Dendritic cell treated with granulocyte-macrophage colony-stimulating factor and Interleukin-4, amounts not matched to agents 40 ng/mL and 50 ng/mL, for 4 days (primary cell): ENCODE measurements around the gene PCDHA12.
"Not testable (repeated sequence)": the region's sequence is repeated elsewhere in the genome, so short reads cannot be mapped to it uniquely, and the experiment has no call there.

Source experiments
- H3K27ac Mint-ChIP-seq: one replicate; pipeline ENCODE4 v1.8.0; 2022; ENCODE audit warnings: mild to moderate bottlenecking, mixed read lengths
- H3K27me3 Mint-ChIP-seq: one replicate; pipeline ENCODE4 v1.8.0; 2022; ENCODE audit warnings: mild to moderate bottlenecking, mixed read lengths
- H3K36me3 Mint-ChIP-seq: one replicate; pipeline ENCODE4 v1.8.0; 2022; ENCODE audit warnings: low read depth, mixed read lengths
- H3K4me1 Mint-ChIP-seq: one replicate; pipeline ENCODE4 v1.8.0; 2022; ENCODE audit warnings: low read depth, mixed read lengths
- H3K4me3 Mint-ChIP-seq: one replicate; pipeline ENCODE4 v1.8.0; 2022; ENCODE audit warnings: mild to moderate bottlenecking, moderate library complexity, mixed read lengths
- H3K9me3 Mint-ChIP-seq: one replicate; pipeline ENCODE4 v1.8.0; 2022; ENCODE audit warnings: mixed read lengths
- intact Hi-C: fragments of 100-400 bp; cut with micrococcal nuclease; formaldehyde crosslinking; loops from one replicate; pipeline ENCODE4 v1.15.0; 2022

PCDHA12 gene

DNA sequence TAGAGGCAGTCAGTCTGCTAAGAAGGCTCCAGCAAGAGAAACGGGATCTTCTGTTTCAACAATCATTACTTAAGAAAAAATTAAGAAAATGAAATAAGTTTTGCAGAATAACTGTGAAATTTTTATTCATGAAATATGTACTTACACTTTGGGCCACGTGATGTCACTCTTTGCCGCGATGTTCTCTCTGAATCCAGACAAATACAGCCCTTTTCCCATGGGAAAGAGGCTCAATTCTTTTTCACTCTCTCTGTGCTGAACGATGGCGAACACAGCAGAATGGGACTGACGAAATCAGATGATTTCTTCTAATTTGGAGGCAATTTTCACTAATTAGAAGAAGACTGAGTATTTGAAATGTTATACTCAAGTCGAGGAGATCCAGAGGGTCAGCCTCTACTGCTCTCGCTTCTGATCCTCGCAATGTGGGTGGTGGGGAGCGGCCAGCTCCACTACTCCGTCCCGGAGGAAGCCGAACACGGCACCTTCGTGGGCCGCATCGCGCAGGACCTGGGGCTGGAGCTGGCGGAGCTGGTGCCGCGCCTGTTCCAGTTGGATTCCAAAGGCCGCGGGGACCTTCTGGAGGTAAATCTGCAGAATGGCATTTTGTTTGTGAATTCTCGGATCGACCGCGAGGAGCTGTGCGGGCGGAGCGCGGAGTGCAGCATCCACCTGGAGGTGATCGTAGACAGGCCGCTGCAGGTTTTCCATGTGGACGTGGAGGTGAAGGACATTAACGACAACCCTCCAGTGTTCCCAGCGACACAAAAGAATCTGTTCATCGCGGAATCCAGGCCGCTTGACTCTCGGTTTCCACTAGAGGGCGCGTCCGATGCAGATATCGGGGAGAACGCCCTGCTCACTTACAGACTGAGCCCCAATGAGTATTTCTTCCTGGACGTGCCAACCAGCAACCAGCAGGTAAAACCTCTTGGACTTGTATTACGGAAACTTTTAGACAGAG is 26.7 kb upstream of the PCDHA12 start, which contains the start of gene PCDHA9:
Gene PCDHA9, plus strand, starts transcription at position 244 of the 964 bp plus-strand sequence. Its CDS starts 114 bp downstream, at position 358.
- H3K4me1 Mint-ChIP-seq, H3K4me3 Mint-ChIP-seq, H3K36me3 Mint-ChIP-seq, intact Hi-C loops, H3K27ac Mint-ChIP-seq: not testable (repeated sequence)
- H3K27me3 Mint-ChIP-seq = peaks cover 15% of the 10 kb centered on the region
- peaks cover 30% of the 10 kb centered on the region for H3K9me3 Mint-ChIP-seq

DNA sequence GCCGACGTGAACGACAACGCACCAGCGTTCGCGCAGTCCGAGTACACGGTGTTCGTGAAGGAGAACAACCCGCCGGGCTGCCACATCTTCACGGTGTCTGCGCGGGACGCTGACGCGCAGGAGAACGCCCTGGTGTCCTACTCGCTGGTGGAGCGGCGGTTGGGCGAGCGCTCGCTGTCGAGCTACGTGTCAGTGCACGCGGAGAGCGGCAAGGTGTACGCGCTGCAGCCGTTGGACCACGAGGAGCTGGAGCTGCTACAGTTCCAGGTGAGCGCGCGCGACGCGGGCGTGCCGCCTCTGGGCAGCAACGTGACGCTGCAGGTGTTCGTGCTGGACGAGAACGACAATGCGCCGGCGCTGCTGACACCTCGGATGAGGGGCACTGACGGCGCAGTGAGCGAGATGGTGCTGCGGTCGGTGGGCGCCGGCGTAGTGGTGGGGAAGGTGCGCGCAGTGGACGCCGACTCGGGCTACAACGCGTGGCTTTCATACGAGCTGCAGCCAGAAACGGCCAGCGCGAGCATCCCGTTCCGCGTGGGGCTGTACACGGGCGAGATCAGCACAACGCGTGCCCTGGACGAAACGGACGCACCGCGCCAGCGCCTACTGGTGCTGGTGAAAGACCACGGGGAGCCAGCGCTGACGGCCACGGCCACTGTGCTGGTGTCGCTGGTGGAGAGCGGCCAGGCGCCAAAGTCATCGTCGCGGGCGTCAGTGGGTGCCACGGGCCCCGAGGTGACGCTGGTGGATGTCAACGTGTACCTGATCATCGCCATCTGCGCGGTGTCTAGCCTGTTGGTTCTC is 25.1 kb upstream of the PCDHA12 start:
- Mint-ChIP-seq H3K9me3 (peaks cover 30% of the 10 kb centered on the region), H3K27me3 (peaks cover 15% of the 10 kb centered on the region)
- H3K36me3 Mint-ChIP-seq, H3K4me3 Mint-ChIP-seq, intact Hi-C loops, H3K27ac Mint-ChIP-seq, H3K4me1 Mint-ChIP-seq: not testable (repeated sequence)

DNA sequence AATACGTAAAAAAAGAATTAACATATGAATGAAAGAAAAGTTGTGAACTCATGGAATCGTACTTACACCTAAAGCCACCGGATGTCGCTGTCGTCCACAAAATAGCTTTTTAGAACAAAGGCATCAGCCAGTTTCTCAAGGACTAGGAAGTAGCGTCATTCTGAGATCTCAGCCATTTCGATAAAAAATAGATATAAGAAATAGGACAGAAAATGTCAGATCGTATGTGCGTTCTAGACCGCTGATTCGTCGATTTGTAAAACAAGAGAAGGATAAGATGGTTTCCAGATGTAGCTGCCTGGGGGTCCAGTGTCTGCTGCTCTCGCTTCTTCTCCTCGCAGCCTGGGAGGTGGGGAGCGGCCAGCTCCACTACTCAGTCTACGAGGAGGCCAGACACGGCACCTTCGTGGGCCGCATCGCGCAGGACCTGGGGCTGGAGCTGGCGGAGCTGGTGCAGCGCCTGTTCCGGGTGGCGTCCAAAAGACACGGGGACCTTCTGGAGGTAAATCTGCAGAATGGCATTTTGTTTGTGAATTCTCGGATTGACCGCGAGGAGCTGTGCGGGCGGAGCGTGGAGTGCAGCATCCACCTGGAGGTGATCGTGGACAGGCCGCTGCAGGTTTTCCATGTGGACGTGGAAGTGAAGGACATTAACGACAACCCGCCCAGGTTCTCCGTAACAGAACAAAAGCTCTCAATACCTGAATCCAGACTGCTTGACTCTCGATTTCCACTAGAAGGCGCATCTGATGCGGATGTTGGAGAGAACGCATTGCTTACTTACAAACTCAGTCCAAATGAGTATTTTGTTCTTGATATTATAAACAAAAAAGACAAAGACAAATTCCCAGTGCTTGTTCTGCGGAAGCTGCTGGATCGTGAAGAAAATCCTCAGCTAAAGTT is 19.1 kb upstream of the PCDHA12 start, which contains the start of gene PCDHA10:
Gene PCDHA10, plus strand, starts transcription at position 126 of the 903 bp plus-strand sequence. Its CDS starts 152 bp downstream, at position 278.
- intact Hi-C loops = no loop called here
- Mint-ChIP-seq H3K27ac (no peak within 1 kb of the TSS), H3K4me3 (no peak within 1 kb of the TSS), H3K4me1 (no peaks in the 10 kb centered on the region), H3K9me3 (peaks cover 41% of the 10 kb centered on the region), H3K36me3 (no peaks in the 10 kb centered on the region), H3K27me3 (peaks cover 22% of the 10 kb centered on the region)

DNA sequence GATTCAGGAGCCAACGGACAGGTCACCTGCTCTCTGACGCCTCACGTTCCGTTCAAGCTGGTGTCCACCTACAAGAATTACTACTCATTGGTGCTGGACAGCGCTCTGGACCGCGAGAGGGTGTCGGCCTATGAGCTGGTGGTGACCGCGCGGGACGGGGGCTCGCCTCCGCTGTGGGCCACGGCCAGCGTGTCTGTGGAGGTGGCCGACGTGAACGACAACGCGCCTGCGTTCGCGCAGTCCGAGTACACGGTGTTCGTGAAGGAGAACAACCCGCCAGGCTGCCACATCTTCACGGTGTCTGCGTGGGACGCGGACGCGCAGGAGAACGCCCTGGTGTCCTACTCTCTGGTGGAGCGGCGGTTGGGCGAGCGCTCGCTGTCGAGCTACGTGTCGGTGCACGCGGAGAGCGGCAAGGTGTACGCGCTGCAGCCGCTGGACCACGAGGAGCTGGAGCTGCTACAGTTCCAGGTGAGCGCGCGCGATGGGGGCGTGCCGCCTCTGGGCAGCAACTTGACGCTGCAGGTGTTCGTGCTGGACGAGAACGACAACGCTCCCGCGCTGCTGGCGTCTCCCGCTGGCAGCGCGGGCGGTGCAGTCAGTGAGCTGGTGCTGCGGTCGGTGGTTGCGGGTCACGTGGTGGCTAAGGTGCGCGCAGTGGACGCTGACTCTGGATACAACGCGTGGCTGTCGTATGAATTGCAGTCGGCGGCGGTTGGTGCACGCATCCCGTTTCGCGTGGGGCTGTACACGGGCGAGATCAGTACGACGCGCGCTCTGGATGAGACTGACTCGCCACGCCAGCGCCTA is 17.7 kb upstream of the PCDHA12 start:
- H3K27me3 Mint-ChIP-seq = peaks cover 24% of the 10 kb centered on the region
- H3K4me3 Mint-ChIP-seq = no peak overlapping the region
- intact Hi-C loops = no loop called here

DNA sequence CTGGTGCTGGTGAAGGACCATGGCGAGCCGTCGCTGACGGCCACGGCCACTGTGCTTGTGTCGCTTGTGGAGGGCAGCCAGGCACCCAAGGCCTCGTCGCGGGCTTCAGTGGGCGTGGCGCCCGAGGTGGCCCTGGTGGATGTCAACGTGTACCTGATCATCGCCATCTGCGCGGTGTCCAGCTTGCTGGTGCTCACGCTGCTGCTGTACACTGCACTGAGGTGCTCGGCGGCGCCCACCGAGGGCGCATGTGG is 17.2 kb upstream of the PCDHA12 start:
- Mint-ChIP-seq H3K27ac (no peak overlapping the region), H3K4me1 (no peaks in the 10 kb centered on the region), H3K36me3 (no peaks in the 10 kb centered on the region), H3K4me3 (no peak overlapping the region), H3K27me3 (peaks cover 27% of the 10 kb centered on the region), H3K9me3 (peaks cover 60% of the 10 kb centered on the region)
- intact Hi-C loops = no loop called here

More for the DNA sequence above, 17.7 kb upstream of the PCDHA12 start:
- Mint-ChIP-seq H3K27ac (no peak overlapping the region), H3K36me3 (no peaks in the 10 kb centered on the region), H3K9me3 (peaks cover 54% of the 10 kb centered on the region), H3K4me1 (no peaks in the 10 kb centered on the region)

DNA sequence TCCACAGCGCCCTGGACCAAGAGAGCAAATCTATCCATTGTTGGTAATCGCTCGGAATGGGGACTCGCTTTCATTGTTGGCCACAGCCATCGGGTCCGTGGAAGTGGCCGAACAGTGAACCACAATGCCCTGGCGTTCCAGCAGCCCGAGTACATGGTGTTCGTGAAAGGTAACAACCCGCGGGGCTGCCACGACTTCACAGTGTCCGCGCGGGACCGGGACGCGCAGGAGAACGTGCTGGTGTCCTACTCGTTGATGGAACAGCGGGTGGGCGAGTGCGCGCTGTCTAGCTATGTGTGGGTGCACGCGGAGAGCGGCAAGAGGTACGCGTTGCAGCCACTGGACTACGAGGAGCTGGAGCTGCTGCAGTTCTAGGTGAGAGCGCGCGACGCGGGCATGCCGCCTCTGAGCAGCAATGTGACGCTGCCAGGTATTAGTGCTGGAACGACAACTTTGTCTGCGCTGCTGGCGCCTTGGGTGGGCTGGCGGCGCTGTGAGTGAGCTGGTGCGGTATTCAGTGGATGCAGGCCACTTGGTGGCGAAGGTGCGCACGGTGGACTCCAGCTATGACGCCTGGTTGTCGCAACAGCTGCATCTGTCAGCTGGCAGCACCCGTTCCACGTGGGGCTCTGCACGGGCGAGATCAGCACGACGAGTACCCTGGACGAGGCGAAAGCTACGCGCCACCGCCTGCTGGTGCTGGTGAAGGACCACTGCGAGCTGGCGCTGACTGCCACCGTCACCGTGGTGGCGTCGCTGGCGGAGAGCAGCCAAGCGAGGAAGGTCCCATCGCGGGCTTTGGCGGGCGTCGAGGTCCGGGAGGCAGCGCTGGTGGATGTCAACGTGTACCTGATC is 12.4 kb upstream of the PCDHA12 start:
- Mint-ChIP-seq H3K36me3 (no peaks in the 10 kb centered on the region), H3K4me3 (no peak overlapping the region), H3K4me1 (no peaks in the 10 kb centered on the region), H3K9me3 (peaks cover 42% of the 10 kb centered on the region), H3K27me3 (peaks cover 8% of the 10 kb centered on the region), H3K27ac (no peak overlapping the region)
- intact Hi-C loops = no loop called here

DNA sequence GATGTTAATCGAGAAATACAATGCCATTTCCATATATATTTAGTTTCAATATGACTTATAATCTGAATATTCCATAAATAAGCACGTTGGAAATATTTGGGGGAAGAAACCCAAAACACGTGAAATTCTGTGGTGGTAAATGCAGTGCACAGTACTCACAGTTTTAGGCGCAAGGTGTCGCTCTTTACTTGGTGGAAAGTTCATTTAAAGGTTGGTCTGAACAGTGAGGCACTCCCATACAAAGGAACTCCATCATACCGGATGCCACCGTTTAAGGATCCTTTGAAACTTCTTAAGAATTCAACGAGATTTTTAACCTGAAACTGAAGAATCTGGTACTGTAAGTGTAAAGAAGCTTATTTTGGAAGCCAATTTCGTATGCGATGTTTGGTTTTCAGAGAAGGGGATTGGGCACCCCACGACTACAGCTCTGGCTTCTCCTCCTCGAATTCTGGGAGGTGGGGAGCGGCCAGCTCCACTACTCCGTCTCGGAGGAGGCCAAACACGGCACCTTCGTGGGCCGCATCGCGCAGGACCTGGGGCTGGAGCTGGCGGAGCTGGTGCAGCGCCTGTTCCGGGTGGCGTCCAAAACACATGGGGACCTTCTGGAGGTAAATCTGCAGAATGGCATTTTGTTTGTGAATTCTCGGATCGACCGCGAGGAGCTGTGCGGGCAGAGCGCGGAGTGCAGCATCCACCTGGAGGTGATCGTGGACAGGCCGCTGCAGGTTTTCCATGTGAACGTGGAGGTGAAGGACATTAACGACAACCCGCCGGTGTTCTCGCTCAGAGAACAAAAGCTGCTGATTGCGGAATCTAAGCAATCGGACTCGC is 6.2 kb upstream of the PCDHA12 start, which contains the start of gene PCDHA11:
Gene PCDHA11, plus strand, starts transcription at position 237 of the 834 bp plus-strand sequence. Its CDS starts 147 bp downstream, at position 384.
- intact Hi-C loops = no loop called here
- Mint-ChIP-seq H3K27ac (no peak within 1 kb of the TSS), H3K4me3 (no peak within 1 kb of the TSS), H3K27me3 (peaks cover 18% of the 10 kb centered on the region), H3K9me3 (peaks cover 29% of the 10 kb centered on the region), H3K36me3 (no peaks in the 10 kb centered on the region), H3K4me1 (no peaks in the 10 kb centered on the region)

DNA sequence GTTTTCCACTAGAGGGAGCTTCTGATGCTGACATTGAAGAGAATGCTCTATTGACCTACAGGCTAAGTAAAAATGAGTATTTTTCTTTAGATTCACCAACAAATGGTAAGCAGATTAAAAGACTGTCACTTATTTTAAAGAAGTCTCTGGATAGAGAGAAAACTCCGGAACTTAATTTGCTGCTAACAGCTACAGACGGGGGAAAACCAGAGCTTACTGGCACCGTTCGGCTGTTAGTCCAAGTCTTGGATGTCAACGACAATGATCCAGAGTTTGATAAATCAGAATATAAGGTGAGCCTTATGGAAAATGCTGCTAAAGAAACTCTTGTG is 5.6 kb upstream of the PCDHA12 start:
- no peak overlapping the region for H3K27ac Mint-ChIP-seq
- no peak overlapping the region for H3K4me3 Mint-ChIP-seq
- intact Hi-C loops = no loop called here
- no peaks in the 10 kb centered on the region for H3K4me1 Mint-ChIP-seq
- H3K9me3 Mint-ChIP-seq = peaks cover 29% of the 10 kb centered on the region
- peaks cover 18% of the 10 kb centered on the region for H3K27me3 Mint-ChIP-seq
- no peaks in the 10 kb centered on the region for H3K36me3 Mint-ChIP-seq

DNA sequence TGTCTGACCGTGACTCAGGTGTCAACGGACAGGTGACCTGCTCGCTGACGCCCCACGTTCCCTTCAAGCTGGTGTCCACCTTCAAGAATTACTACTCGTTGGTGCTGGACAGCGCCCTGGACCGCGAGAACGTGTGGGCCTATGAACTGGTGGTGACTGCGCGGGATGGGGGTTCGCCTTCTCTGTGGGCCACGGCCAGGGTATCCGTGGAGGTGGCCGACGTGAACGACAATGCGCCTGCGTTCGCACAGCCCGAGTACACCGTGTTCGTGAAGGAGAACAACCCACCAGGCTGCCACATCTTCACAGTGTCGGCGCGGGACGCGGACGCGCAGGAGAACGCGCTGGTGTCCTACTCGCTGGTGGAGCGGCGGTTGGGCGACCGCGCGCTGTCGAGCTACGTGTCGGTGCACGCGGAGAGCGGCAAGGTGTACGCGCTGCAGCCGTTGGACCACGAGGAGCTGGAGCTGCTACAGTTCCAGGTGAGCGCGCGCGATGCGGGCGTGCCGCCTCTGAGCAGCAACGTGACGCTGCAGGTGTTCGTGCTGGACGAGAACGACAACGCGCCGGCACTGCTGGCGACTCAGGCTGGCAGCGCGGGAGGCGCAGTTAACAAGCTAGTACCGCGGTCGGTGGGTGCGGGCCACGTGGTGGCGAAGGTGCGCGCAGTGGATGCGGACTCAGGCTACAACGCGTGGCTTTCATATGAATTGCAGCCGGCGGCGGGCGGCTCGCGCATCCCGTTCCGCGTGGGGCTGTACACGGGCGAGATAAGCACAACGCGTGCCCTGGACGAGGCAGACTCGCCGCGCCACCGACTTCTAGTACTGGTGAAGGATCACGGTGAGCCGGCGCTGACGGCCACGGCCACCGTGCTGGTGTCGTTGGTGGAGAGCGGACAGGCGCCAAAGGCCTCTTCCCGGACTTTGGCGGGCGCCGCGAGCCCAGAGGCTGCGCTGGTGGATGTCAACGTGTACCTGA is 4.6 kb upstream of the PCDHA12 start:
- no peak overlapping the region for H3K4me3 Mint-ChIP-seq
- H3K27ac Mint-ChIP-seq = no peak overlapping the region
- intact Hi-C loops = no loop called here
- H3K36me3 Mint-ChIP-seq = no peaks in the 10 kb centered on the region
- H3K27me3 Mint-ChIP-seq = peaks cover 22% of the 10 kb centered on the region
- peaks cover 35% of the 10 kb centered on the region for H3K9me3 Mint-ChIP-seq
- no peaks in the 10 kb centered on the region for H3K4me1 Mint-ChIP-seq

DNA sequence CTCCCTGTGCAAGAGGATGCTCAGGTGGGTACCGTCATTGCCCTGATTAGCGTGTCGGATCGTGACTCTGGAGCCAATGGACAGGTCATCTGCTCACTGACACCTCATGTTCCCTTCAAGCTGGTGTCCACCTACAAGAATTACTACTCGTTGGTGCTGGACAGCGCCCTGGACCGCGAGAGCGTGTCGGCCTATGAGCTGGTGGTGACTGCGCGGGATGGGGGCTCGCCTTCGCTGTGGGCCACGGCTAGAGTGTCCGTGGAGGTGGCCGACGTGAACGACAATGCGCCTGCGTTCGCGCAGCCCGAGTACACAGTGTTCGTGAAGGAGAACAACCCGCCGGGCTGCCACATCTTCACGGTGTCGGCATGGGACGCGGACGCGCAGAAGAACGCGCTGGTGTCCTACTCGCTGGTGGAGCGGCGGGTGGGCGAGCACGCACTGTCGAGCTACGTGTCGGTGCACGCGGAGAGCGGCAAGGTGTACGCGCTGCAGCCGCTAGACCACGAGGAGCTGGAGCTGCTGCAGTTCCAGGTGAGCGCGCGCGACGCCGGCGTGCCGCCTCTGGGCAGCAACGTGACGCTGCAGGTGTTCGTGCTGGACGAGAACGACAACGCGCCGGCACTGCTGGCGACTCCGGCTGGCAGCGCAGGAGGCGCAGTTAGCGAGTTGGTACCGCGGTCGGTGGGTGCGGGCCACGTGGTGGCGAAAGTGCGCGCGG is 1.6 kb downstream of the PCDHA12 start:
- intact Hi-C loops, H3K36me3 Mint-ChIP-seq, H3K4me1 Mint-ChIP-seq, H3K4me3 Mint-ChIP-seq, H3K27ac Mint-ChIP-seq: not testable (repeated sequence)
- peaks cover 57% of the 10 kb centered on the region for H3K9me3 Mint-ChIP-seq
- peaks cover 26% of the 10 kb centered on the region for H3K27me3 Mint-ChIP-seq
